Activated CD4-positive, alpha-beta T cell treated with anti-CD3 and anti-CD28 coated beads, Interleukin-2, amount 50 U/mL, for 1 hour (primary cell): ENCODE data around the gene MAP3K3.

Source experiments
- DNase-seq: peaks from one replicate; pipeline ENCODE4 v3.0.0-alpha.2; 2020

The MAP3K3 gene

GRCh38 chr17:63694950-63695773 lies 72.9 kb downstream of the MAP3K3 start:
- peak; percentile 29 for DNase-seq

DNA sequence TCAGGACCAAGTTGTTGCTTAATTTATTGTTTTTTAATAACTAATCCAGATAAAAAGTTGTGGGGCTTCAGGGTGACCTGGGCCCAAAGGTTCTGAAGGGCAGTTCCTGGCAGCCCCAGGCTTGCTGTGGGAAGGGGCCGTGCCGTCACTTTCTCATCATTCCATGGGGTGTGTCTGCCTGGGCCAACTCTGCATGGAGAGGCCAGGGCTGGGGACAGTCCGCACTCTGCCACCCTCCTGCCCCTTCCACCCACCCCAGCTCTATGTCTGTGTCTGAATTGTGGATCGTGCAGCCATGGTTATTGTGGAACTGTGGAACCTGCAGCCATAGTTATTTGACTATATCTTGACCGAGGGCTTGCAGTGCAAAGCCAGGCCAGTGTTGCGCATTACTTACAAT lies 73.7 kb downstream of the MAP3K3 start:
- DNase-seq: peak; percentile 32

GRCh38 chr17:63696381-63696961 lies 74.3 kb downstream of the MAP3K3 start:
- DNase-seq: peak; percentile 40

GRCh38 chr17:63697341-63698286 lies 75.4 kb downstream of the MAP3K3 start:
- DNase-seq: peak; percentile 86

DNA sequence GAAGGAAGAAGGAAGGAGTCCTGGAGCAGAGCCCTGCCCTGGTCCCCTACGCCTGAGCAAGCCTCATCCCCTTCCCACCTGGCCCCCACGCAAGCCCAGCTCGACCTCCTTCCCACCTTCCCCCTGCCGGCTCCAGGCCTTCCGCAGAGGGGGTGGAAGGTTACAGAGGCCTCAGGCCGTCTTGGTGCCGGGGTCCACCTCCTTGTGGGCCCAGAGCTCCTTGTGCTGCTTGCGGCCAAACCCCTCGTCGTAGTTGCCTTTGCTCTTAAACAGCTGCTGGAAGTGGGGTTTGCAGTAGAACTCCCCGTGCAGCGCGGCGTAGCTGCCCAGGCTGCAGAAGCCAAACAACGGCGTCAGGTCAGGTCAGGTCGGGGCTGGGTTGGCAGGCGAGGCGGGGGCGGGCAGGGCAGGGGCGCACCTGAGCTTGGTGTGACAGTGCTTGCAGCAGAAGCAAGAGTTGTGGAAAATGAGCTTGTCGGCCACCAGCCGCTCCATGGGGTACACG lies 76.2 kb downstream of the MAP3K3 start:
- DNase-seq: peak; percentile 39

GRCh38 chr17:63698886-63699637 lies 76.8 kb downstream of the MAP3K3 start:
- peak; percentile 86 for DNase-seq

DNA sequence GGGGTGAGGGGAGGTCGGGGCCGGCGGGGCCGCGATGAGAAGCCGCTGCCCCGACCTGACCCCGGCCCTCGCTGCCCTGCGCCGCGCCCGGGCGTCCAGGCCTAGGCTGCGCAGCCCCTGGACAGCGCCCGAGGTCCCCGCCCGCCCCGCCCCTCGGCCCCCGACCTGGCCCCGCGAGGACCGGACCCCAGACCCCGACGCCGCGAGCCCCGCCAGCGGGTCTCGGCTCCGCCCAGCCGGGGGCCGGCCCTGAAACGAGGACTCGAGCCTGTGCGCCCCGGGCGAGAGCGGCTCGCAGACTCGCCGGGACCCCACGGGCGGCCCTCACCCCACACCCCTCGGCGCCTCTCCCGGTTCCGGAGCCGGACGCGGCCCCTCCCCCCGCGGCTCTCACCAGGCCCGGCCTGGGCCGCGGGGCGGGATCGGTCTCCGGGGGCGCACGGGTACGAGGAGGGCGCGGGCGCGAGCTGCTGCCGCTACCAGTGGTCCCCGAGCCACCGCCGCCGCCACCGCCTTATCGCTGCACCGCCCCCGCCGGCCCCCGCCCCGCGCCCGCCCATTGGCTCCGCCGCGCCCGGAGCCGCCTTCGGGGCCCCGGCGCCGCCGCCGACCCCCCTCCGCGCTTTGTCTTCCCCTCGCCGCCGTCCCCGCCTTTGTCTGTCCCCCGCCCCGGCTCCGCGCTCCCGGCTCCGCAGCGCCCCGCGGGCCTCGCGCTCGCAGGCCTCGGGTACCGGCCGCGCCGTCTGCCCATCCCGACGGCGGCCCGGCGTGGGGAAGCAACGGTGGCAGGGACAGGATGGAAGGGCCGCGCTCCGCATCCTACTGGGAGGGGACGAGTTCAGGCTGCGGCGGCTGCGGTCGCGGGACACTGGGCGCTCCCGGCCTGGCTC lies 77.7 kb downstream of the MAP3K3 start, which contains the start of gene LIMD2:
TSS of gene LIMD2 (minus strand) at position 488 of the 890 bp plus-strand sequence. CDS start 827 bp downstream, outside the sequence.
- peak; percentile 86 for DNase-seq

DNA sequence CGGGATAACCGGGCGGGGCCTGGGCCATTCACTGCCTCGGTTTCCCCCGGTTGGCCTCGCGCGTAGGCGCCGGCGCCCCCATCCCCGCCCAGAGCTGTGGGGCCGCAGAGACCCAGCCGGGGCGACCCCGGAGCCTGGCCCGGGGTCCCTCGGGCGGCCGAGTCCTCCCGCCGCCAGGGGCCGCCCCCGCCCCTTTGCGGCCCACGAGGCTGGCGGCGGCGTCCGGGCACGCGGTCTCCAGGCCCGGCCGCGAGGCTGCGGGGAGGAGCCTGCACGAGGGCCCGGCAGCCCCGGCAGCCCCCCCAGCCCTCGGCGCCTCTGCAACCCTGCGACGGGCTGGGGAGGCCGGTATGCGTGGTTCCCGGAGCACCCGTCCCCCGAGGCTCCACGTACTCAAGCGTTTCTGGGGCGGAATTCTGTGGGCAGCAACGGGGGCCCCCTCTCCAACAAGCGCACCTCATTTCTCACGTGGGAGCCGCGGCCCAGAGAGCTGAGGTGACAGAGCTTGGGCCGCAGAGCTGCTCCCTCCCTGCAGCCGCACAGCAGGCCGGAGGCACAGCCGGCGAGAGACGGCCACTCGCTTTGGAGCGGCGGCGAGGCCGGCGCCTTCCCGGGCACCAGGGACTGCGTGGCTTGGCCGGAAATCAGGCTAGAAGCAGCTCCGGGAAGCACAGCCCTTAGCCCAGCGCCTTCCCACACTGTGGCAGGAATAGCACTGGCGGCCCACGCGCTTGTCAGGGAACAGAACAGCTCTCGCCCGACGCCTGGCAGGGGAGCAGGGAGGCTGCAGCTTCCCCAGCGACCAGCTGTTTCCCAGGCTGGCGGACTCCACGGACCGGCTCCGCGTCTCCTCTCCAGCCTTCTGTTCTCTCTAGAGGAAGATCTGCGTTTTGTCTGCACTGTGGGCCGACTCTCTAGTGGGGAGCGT lies 78.6 kb downstream of the MAP3K3 start:
- peak; percentile 43 for DNase-seq

DNA sequence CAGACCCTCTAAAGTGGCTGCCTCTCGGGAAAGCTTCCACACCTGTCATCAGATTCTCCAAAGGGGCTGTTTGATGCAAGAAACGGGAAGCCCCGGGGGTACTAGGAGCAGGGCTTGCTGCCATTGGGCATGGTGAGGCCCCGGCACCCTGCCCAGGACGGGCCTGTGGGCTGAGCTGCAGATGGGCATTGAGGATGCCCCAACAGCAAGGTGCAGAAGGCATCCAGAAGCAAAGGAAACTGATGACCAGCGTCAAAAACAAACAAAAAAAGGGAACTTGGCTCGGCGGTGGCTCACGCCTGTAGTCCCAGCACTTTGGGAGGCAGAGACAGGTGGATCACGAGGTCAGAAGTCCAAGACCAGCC lies 79.2 kb downstream of the MAP3K3 start:
- no peak for DNase-seq

- DNase-seq: peak; percentile 76
Measured at GRCh38 chr17:63701868-63702720, 79.9 kb downstream of the MAP3K3 start.

GRCh38 chr17:63702721-63703015 lies 80.5 kb downstream of the MAP3K3 start:
- no peak for DNase-seq

GRCh38 chr17:63703029-63703428 lies 80.8 kb downstream of the MAP3K3 start:
- no peak for DNase-seq

GRCh38 chr17:63703556-63704258 lies 81.5 kb downstream of the MAP3K3 start:
- no peak for DNase-seq

GRCh38 chr17:63704259-63704576 lies 82.0 kb downstream of the MAP3K3 start:
- no peak for DNase-seq

DNA sequence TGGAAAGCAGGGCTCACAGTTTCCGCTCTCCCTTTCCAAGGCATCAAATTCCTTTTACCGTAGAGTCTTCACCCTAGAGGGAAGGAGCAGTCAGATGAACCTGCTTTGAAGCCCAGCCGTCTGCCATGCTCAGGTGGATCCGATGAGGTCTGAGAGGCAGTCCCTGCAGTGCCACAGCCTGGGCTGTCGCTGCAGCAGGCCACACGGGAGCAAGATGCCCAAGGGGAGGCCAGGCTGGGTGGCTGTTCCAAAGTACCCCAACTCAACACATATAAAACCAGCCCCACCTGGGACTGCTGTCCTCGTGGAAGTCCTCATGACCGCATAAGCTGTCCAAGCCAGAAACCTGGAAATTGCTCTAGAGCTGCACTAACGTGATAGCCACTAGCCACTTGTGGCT lies 82.6 kb downstream of the MAP3K3 start:
- no peak for DNase-seq

DNA sequence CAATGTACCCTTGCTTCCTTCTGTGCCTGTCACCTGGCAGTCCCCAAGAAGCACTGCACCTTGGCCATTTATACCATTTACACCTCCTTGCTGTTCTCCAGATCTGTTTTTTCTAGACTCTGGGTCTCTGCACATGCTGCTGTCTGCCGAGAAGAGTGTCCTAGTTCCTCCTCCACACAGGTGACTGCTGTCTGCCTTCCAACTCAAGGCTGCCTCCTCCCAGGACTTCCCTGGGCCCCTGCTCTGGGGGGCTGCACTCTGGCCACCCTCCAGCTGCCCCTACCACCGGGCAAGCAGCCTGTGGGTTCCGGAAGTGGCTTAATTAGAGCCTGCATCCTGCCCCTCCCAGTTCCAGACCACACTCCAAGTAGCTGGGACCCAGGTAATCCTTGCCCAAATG lies 83.4 kb downstream of the MAP3K3 start:
- no peak for DNase-seq

DNA sequence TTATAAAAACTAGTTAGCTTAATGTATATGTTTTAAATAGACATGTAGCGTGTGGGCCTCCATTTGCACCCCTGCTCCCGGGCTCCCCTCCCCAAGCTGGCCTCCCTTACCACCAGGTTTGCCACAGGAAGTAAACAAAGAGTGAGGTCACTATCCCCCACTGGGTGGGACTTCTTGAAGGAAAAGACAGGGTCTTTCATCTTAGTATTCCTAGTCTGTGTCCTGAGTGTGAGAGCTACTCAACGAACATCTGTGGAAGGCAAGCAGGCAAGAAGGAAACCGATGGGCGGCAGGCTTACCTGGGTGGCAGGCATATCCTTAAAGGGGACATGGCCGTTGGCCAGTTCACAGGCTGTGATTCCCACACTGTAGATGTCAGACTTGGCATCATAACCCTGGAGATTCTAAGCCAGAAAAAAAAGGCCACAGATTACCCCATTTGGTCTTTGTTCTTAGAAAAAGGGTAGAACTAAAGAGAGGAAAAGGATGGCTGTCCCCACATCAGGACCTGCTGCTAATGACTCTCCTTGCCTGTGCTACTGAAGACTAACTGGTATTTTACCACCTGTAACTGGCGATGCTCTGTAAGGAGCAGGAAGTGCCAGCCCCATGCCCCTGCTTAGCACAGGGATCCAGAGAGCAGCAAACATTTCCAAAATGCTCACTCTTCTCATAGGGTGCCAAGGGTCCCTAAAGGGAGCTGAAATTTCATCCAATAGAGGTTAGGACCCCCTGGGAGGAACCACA lies 84.3 kb downstream of the MAP3K3 start:
- no peak for DNase-seq

- DNase-seq: no peak
Measured at GRCh38 chr17:63707151-63707550, 84.9 kb downstream of the MAP3K3 start.
